ENCODE data around the gene CUBN. TPM values are rescaled to one million over a fixed set of nuclear protein-coding genes. Genes with fewer than 3 reads are reported as not detected.

Gene CUBN
- 6.1 and 27.5 TPM in 2 replicates for total RNA-seq

DNA sequence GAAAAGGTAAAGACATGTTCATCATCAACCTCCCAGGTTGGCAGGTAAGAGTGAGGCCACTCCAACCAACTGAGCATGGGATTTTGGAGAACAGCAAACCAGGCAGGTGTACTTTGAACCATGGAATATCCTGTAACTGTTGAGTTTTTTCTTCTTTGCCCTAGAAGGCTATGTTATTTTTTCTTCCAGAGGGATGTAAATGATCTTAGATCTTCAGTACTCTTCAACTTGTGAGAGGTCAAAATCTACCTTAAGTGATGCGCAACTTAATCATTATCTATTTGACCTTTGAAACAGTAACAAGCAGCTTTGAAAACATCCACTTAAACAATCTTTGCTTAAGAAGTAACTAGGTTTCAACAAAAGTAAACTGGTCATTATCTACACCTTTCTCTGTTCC lies at the start of gene CUBN:
Gene CUBN (minus strand): TSS at position 71 of the 400 bp plus-strand sequence. CDS start 46 bp downstream, at position 25.
- DNase-seq: no peak

DNA sequence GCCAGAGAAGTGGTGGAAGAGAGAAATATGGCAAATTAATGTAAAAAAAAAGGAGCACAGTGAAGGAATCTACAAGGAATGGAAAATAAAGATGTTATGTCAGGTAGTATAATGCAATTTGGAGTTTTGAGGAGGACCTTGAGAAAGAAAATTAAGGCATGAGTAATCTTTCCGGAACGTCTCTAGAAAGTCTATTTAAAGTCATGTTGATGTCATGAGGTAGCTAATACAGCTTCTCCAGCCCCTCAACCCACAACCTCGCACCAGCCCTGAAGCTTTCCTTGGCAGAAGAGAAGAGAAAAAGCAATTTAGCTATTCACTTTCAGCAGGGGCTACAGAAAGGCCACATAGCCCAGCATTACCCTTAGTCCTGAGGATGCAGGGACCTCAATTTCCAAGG lies 49.4 kb upstream of the CUBN start:
- peak; percentile 17 for DNase-seq

DNA sequence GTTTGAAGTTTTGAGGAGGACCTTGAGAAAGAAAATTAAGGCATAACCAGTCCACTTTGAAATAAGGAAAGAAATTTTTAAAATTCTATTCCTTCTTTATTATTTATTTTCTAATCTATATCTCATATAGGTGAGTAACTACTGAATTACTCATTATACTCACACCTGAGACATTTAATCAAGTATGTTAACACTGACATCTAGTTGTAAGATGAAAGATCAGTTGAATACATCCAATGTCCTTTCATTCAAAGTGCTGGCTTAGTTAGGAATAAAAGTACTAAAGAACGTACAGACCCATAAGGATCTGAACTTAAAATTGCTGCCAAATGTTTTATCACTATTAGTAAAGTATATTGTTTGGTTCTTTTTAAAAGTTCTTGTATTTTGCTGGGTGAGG lies 48.4 kb upstream of the CUBN start:
- DNase-seq: no peak

DNA sequence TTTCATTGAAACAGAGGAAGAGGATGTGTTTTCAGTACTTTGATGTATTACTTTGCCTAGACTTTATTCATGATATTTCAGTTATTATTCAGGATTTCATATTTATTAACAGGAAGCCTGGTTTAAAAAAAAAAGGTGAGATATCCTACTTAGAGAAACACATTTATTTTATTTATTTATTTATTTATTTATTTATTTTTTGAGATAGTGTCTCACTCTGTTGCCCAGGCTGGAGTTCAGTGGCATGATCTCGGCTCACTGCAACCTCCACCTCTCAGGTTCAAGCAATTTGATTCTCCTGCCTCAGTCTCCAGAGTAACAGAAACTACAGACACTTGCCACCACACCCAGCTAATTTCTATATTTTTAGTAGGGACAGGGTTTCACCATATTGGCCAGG lies 47.4 kb upstream of the CUBN start:
- DNase-seq: no peak

DNA sequence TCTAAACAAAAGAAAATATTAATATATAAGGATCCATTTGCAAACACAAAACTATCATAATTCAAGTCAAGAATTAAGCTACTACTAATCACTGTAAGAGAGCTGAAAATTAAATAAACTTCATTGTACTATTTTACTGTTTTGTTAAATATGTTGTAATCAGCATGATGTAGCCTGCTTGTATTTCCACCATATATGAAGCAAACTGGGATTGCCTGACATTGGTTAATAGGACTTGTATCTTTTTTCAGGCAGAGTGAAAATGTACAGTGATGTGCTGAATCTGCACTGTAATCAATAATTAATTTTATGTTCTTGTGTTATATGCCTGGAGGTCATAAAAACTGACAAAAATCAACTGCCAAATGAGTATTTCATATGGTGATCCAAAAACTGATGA lies 46.5 kb upstream of the CUBN start:
- no peak for DNase-seq

DNA sequence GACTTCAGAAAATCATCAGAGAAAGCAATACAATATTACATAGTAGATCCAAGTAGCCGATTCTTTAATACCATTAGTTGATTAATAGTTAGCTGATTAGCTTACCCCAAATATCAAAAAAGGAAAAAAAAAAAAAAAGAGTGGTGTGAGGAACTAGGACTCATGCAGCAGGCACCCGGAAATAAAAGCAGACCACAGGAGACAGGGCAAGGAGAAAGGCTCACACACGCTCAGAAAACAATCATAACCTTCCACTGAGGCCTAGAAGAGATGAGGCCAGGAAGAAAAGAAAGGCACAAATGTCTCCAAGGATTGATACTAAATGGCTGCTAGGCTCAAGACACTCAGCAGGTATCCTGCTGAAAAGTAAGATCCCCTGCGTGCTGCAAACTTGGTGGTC lies 45.9 kb upstream of the CUBN start:
- DNase-seq: peak; percentile 26

DNA sequence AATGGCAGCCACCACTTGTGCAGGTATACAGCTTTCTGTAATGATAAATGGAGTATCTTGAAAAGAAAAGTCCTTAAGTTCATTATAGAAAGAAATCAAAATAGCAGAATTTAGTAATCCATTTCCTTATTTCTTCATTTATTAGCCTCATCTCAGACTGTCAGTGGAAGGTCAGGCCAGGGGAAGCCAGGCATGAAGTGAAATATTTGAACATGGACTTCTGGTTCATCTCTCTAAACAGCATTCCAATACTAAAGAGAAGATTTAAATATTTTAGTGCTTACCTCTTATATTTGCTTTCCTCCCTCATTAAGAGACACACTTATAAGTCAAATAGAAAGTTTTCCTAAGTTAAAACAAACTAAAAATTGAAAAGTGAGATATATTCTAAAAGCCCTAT lies 45.0 kb upstream of the CUBN start:
- DNase-seq: no peak

DNA sequence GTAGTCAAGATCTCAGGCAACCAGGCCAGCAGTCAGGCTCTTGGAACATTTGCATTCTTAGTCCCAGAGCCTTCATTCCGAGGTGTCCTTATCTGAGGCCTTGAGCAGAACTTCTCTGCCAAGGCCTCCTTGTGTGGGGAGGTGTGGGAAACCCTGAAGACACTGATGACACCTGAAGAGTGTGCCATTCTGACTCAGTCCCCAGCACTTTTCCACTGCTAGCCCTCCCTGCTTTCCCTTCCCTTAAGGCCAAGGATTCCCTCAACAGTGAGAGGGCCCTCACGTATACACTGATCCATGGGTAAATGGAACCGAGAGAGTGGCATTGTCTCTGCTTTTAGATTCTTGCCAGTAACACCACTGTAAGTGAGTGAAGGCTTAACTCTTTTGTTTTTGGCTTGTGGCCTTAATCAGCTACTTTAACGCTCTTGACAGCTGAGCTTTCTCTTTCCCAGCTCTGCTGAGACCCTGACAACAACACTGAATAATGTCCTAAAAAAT lies 41.6 kb upstream of the CUBN start:
- no peak for DNase-seq

DNA sequence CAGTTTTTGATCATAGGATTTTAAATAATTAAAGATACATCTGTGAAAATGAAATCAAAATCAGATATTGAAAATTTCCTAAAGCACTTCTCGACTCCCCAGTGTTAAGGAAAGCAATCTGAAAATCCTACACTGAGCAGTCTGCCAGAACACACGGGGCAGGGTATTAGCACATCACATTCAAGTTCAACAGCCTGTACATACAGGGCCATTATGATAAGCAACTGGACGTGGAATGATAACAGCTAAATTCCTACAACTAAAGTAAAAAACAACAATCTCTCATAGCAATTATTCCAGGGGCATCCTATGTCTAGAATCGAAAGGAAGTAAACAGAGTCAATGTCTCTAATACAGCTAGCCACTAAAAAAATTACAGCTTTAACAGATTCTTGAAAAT lies 40.2 kb upstream of the CUBN start:
- no peak for DNase-seq

DNA sequence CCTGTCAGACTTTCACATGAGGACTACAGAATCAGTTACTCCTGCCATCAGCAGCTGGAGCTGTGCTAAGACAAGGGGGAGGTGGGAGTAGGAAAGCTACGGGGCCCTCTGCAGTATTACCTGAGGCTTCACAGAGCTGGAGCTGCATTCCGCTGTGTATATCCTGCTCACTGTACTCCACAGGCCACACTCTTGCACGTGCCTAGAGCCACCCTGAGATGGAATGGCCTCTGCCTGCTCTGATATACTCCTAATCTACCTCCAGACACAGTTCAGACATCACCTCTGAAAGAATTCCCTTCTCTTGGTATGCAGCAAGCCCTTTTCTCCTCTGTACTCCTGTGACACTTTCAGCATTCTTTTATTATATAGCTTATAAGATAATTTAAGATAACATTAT lies 37.1 kb upstream of the CUBN start:
- DNase-seq: no peak

DNA sequence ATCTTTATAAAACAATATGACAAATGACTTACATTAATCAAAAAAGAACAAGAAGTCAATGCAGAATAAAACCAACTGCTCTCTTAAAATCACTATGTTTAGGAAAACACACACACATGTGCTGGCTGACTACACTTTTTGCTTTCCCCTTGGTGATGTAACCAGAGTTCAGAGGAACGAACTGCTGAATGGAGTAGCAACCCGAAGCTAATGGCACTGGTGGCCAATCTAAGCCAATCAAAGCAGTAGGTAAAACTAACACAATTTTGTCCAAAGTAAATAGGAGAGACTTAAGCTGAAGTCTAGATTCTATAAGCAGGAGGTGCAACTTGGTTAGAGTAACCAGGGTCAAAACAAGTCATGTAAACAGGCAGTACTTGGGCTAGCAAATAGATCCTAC lies 33.2 kb upstream of the CUBN start:
- DNase-seq: no peak

DNA sequence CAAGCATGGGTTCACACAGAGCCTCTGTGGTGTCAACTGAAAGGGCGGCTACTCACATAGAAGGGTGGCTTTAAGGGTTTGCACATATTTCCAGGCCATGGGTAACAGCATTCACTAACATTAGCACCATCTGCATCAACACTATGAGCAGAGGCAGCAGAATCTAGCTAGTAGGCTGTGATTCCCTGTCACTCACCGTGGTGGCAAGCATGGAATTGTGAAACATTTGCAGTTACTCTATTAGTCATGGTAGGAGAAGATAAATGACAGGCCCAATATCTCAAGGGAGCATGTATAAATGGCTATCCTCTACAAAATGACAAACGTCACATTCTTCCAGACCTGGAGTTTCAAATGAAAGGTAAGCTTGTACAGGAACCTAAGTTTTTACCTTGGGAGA lies 32.2 kb upstream of the CUBN start:
- no peak for DNase-seq

DNA sequence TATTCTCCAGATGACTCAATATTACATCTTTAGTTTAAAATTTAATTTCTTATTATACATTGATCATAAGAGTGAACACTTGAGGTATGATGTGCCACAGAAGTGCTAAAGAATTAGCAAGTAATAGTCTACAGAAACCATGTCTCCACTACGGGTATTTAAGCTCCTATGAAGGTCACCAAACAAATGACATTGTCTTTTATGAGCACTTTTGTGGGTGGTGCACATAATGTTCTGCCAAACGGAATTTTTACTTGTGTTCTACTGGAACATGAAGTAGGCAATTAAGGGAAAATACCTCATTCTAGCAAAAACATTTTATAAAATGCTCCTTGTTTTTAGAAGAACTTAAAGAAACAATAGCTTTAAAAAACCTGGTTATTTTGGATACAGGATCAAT lies 27.4 kb upstream of the CUBN start:
- DNase-seq: no peak

DNA sequence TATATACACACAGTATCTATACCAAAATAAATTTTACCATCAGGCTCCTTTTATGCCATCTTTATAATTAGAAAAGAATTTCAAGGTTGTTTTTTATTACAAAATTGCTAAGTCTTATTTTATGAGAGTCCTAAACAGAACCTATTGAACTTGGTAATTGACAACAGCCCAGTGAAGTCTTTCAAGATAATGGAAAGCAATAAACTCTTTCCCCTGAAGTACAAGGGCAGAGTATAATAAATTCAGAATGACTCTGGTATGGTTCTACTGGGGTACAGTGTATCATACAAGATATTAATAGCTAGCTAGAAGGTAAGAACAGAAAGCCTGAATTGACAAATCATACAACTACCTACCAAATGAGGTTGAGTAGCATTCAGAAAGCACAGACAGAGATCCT lies 26.2 kb upstream of the CUBN start:
- no peak for DNase-seq

DNA sequence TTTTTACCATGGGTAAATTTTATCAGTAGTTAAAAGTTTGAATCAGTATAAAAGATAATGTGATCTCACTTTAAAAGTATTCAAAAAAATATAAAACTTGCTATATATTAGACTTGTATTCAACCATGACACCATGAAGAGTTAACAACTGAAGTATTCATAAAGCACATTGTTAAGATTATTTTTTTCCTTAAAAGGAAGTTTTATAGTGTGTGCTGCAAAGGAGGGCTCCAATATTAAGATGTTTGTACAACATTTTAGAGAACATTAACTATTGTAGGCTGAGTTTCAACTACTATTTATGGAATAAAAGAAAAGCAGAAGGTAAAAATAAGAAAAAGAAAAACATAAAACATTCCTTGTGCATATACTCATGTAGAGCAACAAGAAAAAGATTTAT lies 24.5 kb upstream of the CUBN start:
- DNase-seq: no peak

DNA sequence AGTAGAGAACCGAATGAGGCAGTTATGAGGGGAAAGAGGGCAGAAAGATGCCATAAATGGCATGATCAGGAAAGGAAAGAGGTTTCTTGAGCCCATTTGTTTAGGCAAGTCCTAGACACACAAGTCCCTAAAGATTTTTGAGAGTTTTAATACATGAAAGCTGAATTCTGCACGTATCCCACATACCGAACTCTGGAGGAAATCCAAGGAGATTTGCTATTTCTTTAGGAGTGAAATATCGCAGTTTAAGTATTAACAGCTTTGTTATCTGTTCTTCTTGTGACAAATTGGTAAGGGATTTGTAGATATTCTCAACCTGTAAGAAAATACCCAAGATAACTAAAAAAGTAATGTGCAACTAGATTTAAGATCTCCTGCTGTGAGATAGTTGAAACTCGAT lies 23.7 kb upstream of the CUBN start:
- DNase-seq: no peak

DNA sequence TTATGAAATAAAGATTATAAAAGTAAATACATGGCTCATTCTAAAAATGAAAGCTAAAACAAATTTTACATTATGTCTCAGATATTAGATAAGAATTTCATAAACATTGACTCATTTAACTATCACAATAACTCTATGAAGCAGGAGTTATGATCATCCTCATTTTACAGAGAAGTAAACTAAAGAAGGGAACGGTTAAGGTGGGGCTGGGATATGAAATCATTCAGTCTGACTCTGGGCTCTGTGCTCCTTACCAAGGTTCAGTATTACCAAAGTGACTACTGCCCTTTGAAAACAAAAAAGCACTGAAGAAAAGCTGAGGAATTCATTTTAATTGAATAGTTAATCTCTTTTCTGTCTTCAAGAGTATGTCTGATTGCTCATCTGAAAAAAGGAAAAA lies 22.1 kb upstream of the CUBN start:
- no peak for DNase-seq

DNA sequence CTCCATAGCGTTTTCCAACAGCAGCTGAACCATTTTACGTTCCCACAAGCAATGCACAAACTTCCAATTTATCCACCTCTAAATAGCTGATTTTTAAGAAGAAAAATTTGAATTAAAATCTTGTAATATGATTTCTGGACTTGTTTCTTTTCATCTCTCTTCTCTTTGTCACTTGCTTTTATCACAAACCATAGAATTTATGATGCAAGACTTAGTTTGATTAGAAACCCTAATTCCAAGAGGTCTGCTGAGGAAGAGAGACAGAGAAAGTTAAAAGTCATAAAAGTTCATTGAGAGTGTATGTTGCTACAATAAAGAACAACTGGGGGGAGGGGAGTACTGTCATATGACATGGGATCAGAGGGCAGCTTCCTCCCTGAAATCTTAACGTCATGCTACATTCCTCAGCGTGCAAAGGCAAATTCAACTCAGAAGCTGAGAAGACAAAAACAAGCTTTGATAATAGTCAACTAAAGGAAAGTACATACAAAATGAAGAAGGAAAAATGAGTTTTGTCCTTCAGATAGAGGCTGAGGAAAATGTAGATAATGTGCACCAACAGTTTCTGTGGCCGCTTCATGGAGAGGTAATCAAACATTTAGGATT lies 18.4 kb upstream of the CUBN start:
- DNase-seq: peak; percentile 55

DNA sequence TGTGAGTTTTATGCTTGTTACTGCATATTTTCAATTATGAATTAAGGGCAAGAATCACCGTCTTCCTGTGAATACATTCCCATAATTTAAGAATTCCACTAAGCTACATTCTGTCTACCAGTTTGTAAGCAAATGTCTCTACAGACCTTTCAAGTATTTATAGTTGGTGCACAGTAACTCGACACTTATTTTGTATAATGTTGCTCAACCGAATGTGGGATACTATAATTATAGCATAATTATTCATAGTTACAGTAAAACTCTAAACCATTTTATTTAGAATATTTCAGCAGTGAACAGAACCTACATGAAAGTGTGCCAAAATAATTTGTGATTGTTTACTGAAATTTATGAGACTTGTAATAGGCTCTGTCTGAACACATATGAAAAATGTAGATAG lies 17.3 kb upstream of the CUBN start:
- DNase-seq: no peak

DNA sequence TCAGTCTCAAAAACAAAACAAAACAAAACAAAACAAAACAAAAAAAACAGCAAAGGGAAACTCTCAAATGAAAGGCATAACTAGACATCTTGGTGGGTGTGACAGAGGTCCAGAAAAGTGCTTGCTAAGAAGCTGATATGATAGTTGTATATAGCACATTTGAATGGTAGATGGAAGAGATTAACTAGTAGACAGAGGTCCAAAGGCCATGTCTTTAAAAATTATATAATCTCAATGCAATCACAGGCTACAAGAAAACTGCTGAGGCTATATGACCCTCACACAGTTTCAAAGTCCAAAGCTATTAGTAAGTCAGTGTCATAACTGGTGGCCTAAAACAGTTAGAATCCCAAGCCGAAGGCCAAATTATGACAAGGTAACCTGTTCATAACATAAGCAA lies 15.6 kb upstream of the CUBN start:
- no peak for DNase-seq

DNA sequence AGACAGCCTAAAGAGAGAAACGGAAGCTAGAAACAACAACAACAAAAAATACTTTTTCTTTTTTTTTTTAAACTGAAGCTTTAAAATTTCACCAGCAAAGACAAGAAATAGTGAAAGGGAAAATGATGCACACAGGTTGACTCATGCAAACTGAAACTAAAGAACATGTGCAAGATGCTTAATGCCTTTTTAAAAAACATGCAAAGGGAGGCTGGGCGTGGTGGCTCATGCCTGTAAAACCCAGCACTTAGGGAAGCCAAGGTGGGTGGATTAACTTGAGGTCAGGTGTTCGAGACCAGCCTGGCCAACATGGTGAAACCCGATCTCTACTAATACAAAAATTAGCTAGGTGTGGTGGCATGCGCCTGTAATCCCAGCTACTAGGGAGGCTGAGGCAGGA lies 15.1 kb upstream of the CUBN start:
- DNase-seq: no peak

DNA sequence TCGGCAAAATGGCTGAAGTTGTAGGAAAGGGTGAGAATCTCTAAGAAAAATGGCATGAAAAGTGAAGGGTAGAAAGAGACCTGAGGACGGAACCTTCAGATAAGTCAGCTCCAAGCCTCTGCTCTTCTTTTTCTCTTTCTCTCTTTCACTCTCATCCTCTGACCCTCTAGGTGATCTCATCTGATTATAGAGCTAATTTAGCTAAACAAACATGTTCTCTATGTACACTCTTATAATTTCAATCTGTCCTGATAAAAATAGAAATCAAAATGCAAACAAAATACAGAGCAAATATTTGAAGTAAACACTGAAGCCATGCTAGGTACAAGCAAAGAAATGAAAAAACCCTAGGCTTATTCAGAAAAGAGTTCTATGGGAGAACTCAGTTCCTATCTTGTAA lies 14.4 kb upstream of the CUBN start:
- no peak for DNase-seq

DNA sequence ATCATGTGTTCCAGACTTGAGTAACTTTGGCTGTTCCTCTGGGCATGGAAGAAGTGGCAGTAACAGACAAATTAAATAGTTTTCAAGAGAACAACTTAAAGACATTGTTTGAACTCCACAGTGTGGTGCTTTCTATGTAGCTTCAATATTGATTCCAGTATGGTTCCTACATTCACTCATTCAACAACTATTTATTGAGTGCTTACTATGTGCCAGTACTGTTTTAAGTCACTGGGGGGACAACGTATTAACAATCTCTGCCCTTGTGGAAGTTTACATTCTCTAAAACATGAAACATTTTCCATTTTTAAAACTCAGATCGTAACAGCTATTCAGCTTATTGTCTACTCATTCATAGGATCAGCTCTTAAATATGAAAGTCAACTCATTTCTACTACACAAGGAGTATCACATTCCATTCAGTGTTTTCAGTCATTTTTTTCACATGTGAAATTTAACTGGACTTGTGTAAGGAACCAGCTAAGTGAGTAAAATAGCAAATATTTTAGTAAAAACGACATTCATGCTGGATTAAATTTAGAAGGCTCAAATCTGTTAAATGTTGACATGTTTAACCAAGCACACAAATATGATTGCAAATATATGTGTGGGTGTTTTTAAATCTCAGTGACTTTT lies 13.6 kb upstream of the CUBN start:
- no peak for DNase-seq

DNA sequence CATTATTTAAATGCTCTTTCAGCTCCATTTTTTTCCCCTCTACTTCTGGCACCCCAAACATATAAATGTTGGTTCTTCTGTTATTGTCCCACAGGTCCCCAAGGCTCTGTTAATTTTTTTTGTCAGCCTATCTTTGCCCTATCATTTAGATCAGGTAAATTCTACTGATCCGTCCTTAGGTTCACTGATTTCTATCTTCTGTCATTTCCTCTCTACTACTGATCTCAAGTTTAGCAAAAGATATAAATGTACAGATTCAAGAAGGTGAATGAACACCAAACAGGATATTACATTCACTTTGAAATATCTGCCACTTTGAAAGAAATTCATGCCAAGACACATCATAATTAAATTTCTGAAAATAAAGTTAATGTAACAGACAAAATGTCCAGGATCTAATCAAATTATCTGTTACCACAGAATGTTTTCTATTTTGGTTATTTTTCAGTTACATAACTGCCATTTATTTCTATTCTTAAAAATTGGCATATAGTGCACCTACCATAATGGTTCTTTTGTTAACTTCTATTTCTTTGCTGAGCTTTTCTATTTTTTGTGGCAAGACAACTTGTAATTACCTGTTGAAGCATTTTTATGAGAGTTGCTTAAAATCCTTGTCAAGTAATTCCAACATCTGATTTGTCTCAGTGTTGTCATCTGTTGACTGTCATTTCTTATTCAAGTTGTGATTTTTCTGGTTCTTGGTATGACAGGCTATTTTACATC lies 12.1 kb upstream of the CUBN start:
- DNase-seq: no peak

Measured in dermis blood vessel endothelial cell (primary cell).